Subcutaneous abdominal adipose tissue (tissue), 5 donors: ENCODE results near the gene SLC26A1.
A peak's percentile ranks its signal among the peaks of the same experiment; 100 is the strongest.

Source experiments
- H3K27ac ChIP-seq: one replicate; pipeline ENCODE4 v1.7.0; 2013; ENCODE audit warnings: low read depth, mild to moderate bottlenecking, inconsistent platforms, low read length, moderate library complexity
- H3K27me3 ChIP-seq, 5 donors: one replicate each; pipeline ENCODE4 v1.7.0; 2013; ENCODE audit warnings: low read length in 5 of 5, inconsistent platforms in 1 of 5; ENCODE audit not compliant: control insufficient read depth in 5 of 5, insufficient read depth in 4 of 5
- H3K36me3 ChIP-seq, 5 donors: one replicate each; pipeline ENCODE4 v1.7.0; 2013; ENCODE audit warnings: low read length in 5 of 5; ENCODE audit not compliant: control insufficient read depth in 5 of 5, insufficient read depth in 5 of 5
- H3K4me1 ChIP-seq, 5 donors: one replicate each; pipeline ENCODE4 v1.7.0; 2013; ENCODE audit warnings: low read length in 5 of 5, mild to moderate bottlenecking in 3 of 5, moderate library complexity in 1 of 5; ENCODE audit not compliant: control insufficient read depth in 5 of 5, insufficient read depth in 5 of 5
- H3K4me3 ChIP-seq, 5 donors: one replicate each; pipeline ENCODE4 v1.7.0; 2013; ENCODE audit warnings: low read length in 5 of 5, low read depth in 1 of 5
- H3K9ac ChIP-seq, 5 donors: one replicate each; pipeline ENCODE4 v1.7.0; 2013; ENCODE audit warnings: low read length in 5 of 5, mild to moderate bottlenecking in 4 of 5, moderate library complexity in 3 of 5
- H3K9me3 ChIP-seq, 5 donors: one replicate each; pipeline ENCODE4 v1.7.0; 2013; ENCODE audit warnings: low read length in 5 of 5; ENCODE audit not compliant: control insufficient read depth in 5 of 5
- donor health status: healthy.
- donor health status: healthy.
- donor health status: healthy.
- donor health status: healthy.
- donor health status: healthy.

SLC26A1 gene

DNA sequence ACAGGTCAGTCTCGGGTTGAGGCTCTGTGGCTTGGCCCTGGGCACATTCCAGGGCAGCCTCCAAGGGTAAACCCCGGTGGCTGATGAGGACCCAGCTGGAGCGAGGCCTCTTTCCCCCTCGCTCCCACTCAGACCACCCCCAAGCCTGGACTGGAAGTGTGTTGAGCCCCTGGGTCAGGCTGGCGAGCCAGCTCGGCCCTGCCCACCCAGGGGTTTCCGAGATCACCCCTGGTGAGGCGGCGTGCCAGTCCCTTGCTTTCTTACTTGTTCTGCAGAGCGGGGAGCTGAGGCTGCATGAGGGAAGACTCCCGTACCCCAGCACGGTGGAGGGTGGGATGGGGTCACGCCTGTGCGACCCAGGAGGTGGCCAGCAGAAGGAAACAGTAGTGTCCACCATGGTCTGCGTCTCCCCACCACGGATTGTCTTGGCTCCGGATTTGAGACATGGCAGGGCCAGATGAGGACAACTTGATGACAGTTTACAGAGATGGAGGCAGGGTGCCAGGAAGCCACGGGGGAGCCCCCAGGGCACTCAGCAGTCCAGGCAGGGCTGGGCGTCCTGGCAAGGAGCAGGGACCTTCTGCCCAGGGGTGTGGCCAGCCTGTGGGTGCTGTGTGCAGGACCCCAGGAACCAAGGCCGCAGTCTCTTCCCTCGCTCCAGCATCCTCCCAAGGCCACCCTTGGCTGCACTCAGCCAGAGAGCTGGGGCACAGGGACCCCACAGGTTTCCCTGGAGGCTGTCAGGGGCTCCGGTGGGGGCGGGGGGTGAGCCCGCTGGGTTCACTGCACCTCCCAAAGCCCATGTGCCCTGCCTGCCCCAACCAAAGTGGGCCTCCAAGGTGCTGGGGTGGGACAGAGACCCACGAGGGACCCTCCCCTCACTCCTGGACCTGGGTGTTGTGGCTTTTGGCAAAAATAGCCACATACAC lies 11.6 kb upstream of the SLC26A1 start:
- Histone ChIP-seq H3K36me3 (no peaks in the 10 kb centered on the region), H3K9ac (peak overlapping the region in 1 of 5 donors; percentile 17), H3K4me1 (peaks cover 0 to 35% (median 27%) of the 10 kb centered on the region in 5 donors), H3K27me3 (peaks cover 46 to 65% (median 51%) of the 10 kb centered on the region in 5 donors), H3K27ac (no peak overlapping the region), H3K9me3 (peaks cover 0 to 4% (median 0%) of the 10 kb centered on the region in 5 donors), H3K4me3 (no peak overlapping the region)

DNA sequence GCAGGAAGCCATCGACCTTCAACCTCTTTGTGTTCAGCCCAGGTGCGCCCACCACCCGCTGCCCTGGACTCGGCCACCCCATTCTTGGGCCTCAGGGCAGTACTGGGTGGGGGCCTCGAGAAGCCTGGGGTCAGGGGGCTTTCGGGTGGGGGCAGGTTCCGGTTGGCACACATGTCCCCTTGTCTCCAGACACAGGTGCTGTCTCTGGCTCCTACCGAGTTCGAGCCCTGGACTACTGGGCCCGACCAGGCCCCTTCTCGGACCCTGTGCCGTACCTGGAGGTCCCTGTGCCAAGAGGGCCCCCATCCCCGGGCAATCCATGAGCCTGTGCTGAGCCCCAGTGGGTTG lies 10.8 kb upstream of the SLC26A1 start:
- Histone ChIP-seq H3K36me3 (no peaks in the 10 kb centered on the region), H3K4me3 (no peak overlapping the region), H3K27ac (no peak overlapping the region), H3K27me3 (peaks cover 47 to 69% (median 55%) of the 10 kb centered on the region in 5 donors), H3K9ac (no peak overlapping the region), H3K9me3 (peaks cover 0 to 4% (median 0%) of the 10 kb centered on the region in 5 donors), H3K4me1 (peaks cover 0 to 31% (median 24%) of the 10 kb centered on the region in 5 donors)

DNA sequence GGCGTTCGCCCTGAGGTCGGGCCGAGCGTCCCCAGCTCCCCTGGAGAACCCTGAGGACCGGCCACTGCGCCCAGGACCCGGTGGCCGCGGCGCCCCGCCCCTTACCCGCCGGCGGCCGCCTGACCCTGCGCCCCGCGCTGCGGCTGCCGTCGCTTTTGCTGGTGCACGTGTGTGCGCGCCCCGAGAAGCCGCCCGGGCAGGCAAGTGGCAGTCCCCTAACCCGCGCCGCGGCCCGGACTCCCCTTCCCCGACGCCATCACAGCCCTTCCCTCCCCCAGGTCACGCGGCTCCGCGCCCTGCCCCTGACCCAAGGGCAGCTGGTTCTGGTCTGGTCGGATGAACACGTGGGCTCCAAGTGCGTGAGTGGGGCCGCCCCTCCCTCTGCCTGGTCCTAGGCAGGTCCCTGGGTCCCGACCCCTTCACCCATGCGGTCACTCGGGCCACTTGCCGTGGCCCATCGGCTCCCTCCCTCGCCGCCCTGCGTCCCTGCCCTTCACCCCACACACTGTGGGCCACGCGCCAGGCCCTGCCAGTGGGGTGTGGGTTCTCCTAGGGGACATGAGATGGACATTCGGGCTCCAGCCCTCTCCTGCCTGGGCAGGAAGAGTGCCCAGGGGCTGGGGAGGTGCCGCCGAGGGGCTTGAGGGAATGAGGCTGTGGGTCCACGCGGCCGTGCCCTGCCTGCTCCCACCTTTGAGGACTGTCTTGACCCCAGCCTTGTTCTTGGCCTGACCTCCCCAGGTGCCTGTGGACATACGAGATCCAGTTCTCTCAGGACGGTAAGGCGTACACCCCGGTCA lies 10.3 kb upstream of the SLC26A1 start:
- Histone ChIP-seq H3K27me3 (peaks cover 47 to 68% (median 52%) of the 10 kb centered on the region in 5 donors), H3K27ac (no peak overlapping the region), H3K9me3 (peaks cover 0 to 4% (median 0%) of the 10 kb centered on the region in 5 donors), H3K36me3 (no peaks in the 10 kb centered on the region), H3K9ac (no peak overlapping the region), H3K4me3 (no peak overlapping the region), H3K4me1 (peaks cover 0 to 26% (median 19%) of the 10 kb centered on the region in 5 donors)

GRCh38 chr4:1002631-1003251 lies 9.5 kb upstream of the SLC26A1 start:
- H3K4me3 ChIP-seq: peak overlapping the region in 1 of 5 donors; percentile 14

GRCh38 chr4:1002131-1002630 lies 9.0 kb upstream of the SLC26A1 start:
- Histone ChIP-seq H3K9me3 (peaks cover 0 to 4% (median 0%) of the 10 kb centered on the region in 5 donors), H3K4me1 (peaks cover 0 to 31% (median 26%) of the 10 kb centered on the region in 5 donors), H3K9ac (no peak overlapping the region), H3K27me3 (peaks cover 56 to 70% (median 59%) of the 10 kb centered on the region in 5 donors), H3K36me3 (no peaks in the 10 kb centered on the region), H3K4me3 (peak overlapping the region in 2 of 5 donors; percentile 14 to 23), H3K27ac (no peak overlapping the region)

More at GRCh38 chr4:1002631-1003251, 9.5 kb upstream of the SLC26A1 start:
- H3K27ac ChIP-seq: no peak overlapping the region
- no peak overlapping the region for H3K9ac ChIP-seq
- peaks cover 0 to 27% (median 23%) of the 10 kb centered on the region in 5 donors for H3K4me1 ChIP-seq
- H3K36me3 ChIP-seq: no peaks in the 10 kb centered on the region
- H3K9me3 ChIP-seq: peaks cover 0 to 4% (median 0%) of the 10 kb centered on the region in 5 donors
- H3K27me3 ChIP-seq: peaks cover 52 to 71% (median 58%) of the 10 kb centered on the region in 5 donors

DNA sequence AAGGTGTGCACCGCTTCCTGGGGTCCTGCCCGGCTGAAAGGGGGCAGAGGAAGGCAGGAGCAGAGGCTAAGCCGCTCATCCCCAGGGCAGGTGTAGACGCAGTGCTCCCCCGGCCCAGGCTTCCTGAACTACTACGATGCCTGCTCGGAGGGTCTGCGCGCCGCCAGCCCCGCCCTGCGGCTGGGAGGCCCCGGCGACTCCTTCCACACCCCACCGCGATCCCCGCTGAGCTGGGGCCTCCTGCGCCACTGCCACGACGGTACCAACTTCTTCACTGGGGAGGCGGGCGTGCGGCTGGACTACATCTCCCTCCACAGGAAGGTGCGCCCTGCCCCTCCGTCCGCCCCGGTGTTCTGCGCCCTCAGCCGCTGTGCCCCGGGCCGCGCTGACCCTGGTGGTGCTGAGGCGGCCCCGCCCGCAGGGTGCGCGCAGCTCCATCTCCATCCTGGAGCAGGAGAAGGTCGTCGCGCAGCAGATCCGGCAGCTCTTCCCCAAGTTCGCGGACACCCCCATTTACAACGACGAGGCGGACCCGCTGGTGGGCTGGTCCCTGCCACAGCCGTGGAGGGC lies 8.4 kb upstream of the SLC26A1 start:
- H3K4me1 ChIP-seq: peaks cover 0 to 34% (median 26%) of the 10 kb centered on the region in 5 donors
- peaks cover 53 to 71% (median 62%) of the 10 kb centered on the region in 5 donors for H3K27me3 ChIP-seq
- peaks cover 0 to under 1% (median 0%) of the 10 kb centered on the region in 5 donors for H3K9me3 ChIP-seq
- H3K27ac ChIP-seq: no peak overlapping the region
- H3K4me3 ChIP-seq: no peak overlapping the region
- no peaks in the 10 kb centered on the region for H3K36me3 ChIP-seq
- no peak overlapping the region for H3K9ac ChIP-seq

GRCh38 chr4:1000686-1001260 lies 7.6 kb upstream of the SLC26A1 start:
- peaks cover 56 to 74% (median 68%) of the 10 kb centered on the region in 5 donors for H3K27me3 ChIP-seq
- H3K9ac ChIP-seq: no peak overlapping the region
- no peak overlapping the region for H3K27ac ChIP-seq
- H3K9me3 ChIP-seq: no peaks in the 10 kb centered on the region
- H3K4me3 ChIP-seq: no peak overlapping the region
- H3K4me1 ChIP-seq: peaks cover 0 to 34% (median 26%) of the 10 kb centered on the region in 5 donors
- no peaks in the 10 kb centered on the region for H3K36me3 ChIP-seq

- Histone ChIP-seq H3K4me1 (peaks cover 0 to 33% (median 26%) of the 10 kb centered on the region in 5 donors), H3K27ac (no peak overlapping the region), H3K4me3 (no peak overlapping the region), H3K27me3 (peaks cover 51 to 67% (median 62%) of the 10 kb centered on the region in 5 donors), H3K9ac (no peak overlapping the region), H3K9me3 (no peaks in the 10 kb centered on the region), H3K36me3 (no peaks in the 10 kb centered on the region)
Observed at GRCh38 chr4:999882-1000425, 6.8 kb upstream of the SLC26A1 start.
